Neuronal stem cell (in vitro differentiated cells): ENCODE data around the gene APOL3.
A peak's percentile ranks its signal among the peaks of the same experiment; 100 is the strongest.

ENCODE experiments used
- DNase-seq: peaks from one replicate; pipeline ENCODE4 v3.0.0-alpha.2; 2013; ENCODE audit warnings: low spot score
- H2AFZ ChIP-seq: one replicate; pipeline ENCODE4 v1.6.1; 2013; ENCODE audit warnings: mild to moderate bottlenecking, low read length, inconsistent platforms
- H2AK5ac ChIP-seq: 2 replicates; pipeline ENCODE4 v1.6.1; 2013; ENCODE audit warnings: low read depth, mild to moderate bottlenecking, inconsistent platforms, low read length, moderate library complexity, mixed read lengths
- H2BK120ac ChIP-seq: 2 replicates; pipeline ENCODE4 v1.6.1; 2013; ENCODE audit warnings: low read depth, mild to moderate bottlenecking, inconsistent platforms, low read length, moderate library complexity, mixed read lengths
- H2BK12ac ChIP-seq: one replicate; pipeline ENCODE4 v1.6.1; 2013; ENCODE audit warnings: low read length, inconsistent platforms
- H2BK15ac ChIP-seq: 2 replicates; pipeline ENCODE4 v1.6.1; 2013; ENCODE audit warnings: mild to moderate bottlenecking, low read length, inconsistent platforms, mixed read lengths
- H2BK5ac ChIP-seq: one replicate; pipeline ENCODE4 v1.6.1; 2013; ENCODE audit warnings: inconsistent platforms, mild to moderate bottlenecking, low read length, moderate library complexity
- H3K14ac ChIP-seq: one replicate; pipeline ENCODE4 v1.6.1; 2013; ENCODE audit warnings: low read length, inconsistent platforms
- H3K18ac ChIP-seq: 2 replicates; pipeline ENCODE4 v1.6.1; 2013; ENCODE audit warnings: low read length, inconsistent platforms
- H3K23ac ChIP-seq: 2 replicates; pipeline ENCODE4 v1.6.1; 2013; ENCODE audit warnings: low read depth, mild to moderate bottlenecking, mixed read lengths, low read length, inconsistent platforms; ENCODE audit not compliant: poor library complexity
- H3K27ac ChIP-seq: replicated peaks from 3 replicates; pipeline ENCODE4 v1.5.1; 2013; ENCODE audit warnings: low read length, inconsistent platforms
- H3K27me3 ChIP-seq, 3 experiments: 2 replicates each; pipeline ENCODE4 v1.6.1; 2013; ENCODE audit warnings: low read length in 3 of 3, mild to moderate bottlenecking in 2 of 3, inconsistent platforms in 1 of 3, low read depth in 1 of 3, mixed read lengths in 1 of 3, moderate library complexity in 1 of 3; ENCODE audit not compliant: control insufficient read depth in 3 of 3, insufficient read depth in 3 of 3
- H3K36me3 ChIP-seq, 2 donors: replicated peaks in 1 of 2; 2 replicates each; pipeline ENCODE4 v1.6.1; 2013; ENCODE audit warnings: low read length in 2 of 2; ENCODE audit not compliant: control insufficient read depth in 2 of 2, insufficient read depth in 2 of 2
- H3K4ac ChIP-seq: 2 replicates; pipeline ENCODE4 v1.6.1; 2013; ENCODE audit warnings: inconsistent platforms, mild to moderate bottlenecking, low read length, moderate library complexity
- H3K4me1 ChIP-seq, 2 donors: 1 replicate in 1 of 2; 2 replicates in 1 of 2; pipeline ENCODE4 v1.6.1; 2013; ENCODE audit warnings: low read length in 2 of 2, low read depth in 1 of 2; ENCODE audit not compliant: control insufficient read depth in 2 of 2, insufficient read depth in 1 of 2
- H3K4me2 ChIP-seq: one replicate; pipeline ENCODE4 v1.6.1; 2013; ENCODE audit warnings: mild to moderate bottlenecking, low read length, inconsistent platforms; ENCODE audit not compliant: insufficient read depth, poor library complexity, severe bottlenecking
- H3K4me3 ChIP-seq, 2 donors: 2 replicates each; pipeline ENCODE4 v1.5.1; 2013; ENCODE audit warnings: low read length in 2 of 2, mild to moderate bottlenecking in 2 of 2, inconsistent platforms in 1 of 2, moderate library complexity in 1 of 2
- H3K79me1 ChIP-seq: one replicate; pipeline ENCODE4 v1.6.1; 2013; ENCODE audit warnings: low read depth, mild to moderate bottlenecking, inconsistent platforms, low read length, moderate library complexity
- H3K9ac ChIP-seq: one replicate; pipeline ENCODE4 v1.6.1; 2013; ENCODE audit warnings: mild to moderate bottlenecking, low read depth, low read length, inconsistent platforms; ENCODE audit not compliant: poor library complexity
- H3K9me3 ChIP-seq, 2 donors: replicated peaks in 1 of 2; 2 replicates each; pipeline versions ENCODE3 to v1.6.1; 2013; ENCODE audit warnings: low read length in 2 of 2, mild to moderate bottlenecking in 2 of 2, inconsistent platforms in 1 of 2, low read depth in 1 of 2, mixed read lengths in 1 of 2, moderate library complexity in 1 of 2; ENCODE audit not compliant: control insufficient read depth in 2 of 2, insufficient read depth in 1 of 2
- H4K8ac ChIP-seq: one replicate; pipeline ENCODE4 v1.6.1; 2013; ENCODE audit warnings: low read depth, mild to moderate bottlenecking, inconsistent platforms, low read length, moderate library complexity
- H4K91ac ChIP-seq: one replicate; pipeline ENCODE4 v1.6.1; 2013; ENCODE audit warnings: low read length, low read depth, mild to moderate bottlenecking, inconsistent platforms; ENCODE audit not compliant: poor library complexity
- WGBS, 2 donors: extraction: QIAGEN DNeasy Blood & Tissue Kit; methylation state at CpG; one replicate each; pipeline ENCODE4 v1.1.7; 2013; ENCODE audit warnings: missing lambda C conversion rate in 2 of 2, mixed read lengths in 1 of 2; ENCODE audit not compliant: insufficient read length in 2 of 2, insufficient replicate concordance in 1 of 2; ENCODE audit errors: extremely low coverage in 2 of 2; 5-methylcytosine and 5-hydroxymethylcytosine counted together

Gene APOL3

DNA sequence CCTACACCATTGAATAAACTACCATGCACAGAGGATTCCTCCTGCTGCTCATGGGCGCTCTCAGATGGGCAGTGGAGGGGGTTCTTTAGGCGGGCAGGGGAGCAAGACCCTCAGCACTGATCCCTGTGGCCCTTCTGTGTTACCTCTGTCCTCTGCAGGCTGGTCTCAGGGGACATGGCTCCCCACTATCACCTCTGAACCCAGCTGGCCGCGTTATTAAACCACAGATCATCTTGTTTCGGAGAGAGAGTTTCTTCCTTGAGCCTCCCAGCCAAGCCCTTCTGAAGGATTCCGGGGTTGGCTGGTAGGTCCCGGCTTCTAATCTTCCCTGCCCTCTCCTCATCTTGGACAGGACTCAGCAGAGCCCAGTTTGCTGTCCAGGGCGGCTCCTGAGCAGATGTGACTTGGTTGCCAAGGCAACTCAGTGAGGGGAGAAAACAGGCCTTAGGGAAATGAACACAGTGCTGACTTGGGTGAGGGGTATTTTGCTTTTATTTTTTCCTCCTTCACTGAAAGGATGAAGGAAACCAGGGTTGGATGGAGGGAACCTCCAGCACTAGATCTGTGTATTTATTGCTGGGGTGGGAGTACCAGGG, 13.3 kb downstream of the APOL3 start:
- no peak overlapping the region for H4K91ac ChIP-seq
- no peak overlapping the region for H3K4ac ChIP-seq
- no peak overlapping the region for H3K27ac ChIP-seq
- no peaks in the 10 kb centered on the region for H3K79me1 ChIP-seq
- H3K27me3 ChIP-seq: peaks cover 0 to 8% (median 0%) of the 10 kb centered on the region in 3 experiments
- H2BK12ac ChIP-seq: no peak overlapping the region
- no peak overlapping the region for H3K4me2 ChIP-seq
- H2BK120ac ChIP-seq: no peak overlapping the region
- H3K36me3 ChIP-seq: no peaks in the 10 kb centered on the region
- peaks cover 6 to 13% of the 10 kb centered on the region in 2 donors for H3K4me1 ChIP-seq
- no peak overlapping the region for H3K9ac ChIP-seq
- H3K18ac ChIP-seq: no peak overlapping the region
- H3K14ac ChIP-seq: no peak overlapping the region
- no peak overlapping the region for H2BK5ac ChIP-seq
- peak overlapping the region; percentile 58 for H2AFZ ChIP-seq
- DNase-seq: peak; percentile 9
- WGBS, 2 donors: no CpG with 5 or more reads among the region's 8 CpGs
- no peak overlapping the region for H3K4me3 ChIP-seq
- H3K23ac ChIP-seq: no peak overlapping the region
- no peak overlapping the region for H4K8ac ChIP-seq
- H2BK15ac ChIP-seq: no peak overlapping the region
- H3K9me3 ChIP-seq: no peaks in the 10 kb centered on the region
- no peak overlapping the region for H2AK5ac ChIP-seq

DNA sequence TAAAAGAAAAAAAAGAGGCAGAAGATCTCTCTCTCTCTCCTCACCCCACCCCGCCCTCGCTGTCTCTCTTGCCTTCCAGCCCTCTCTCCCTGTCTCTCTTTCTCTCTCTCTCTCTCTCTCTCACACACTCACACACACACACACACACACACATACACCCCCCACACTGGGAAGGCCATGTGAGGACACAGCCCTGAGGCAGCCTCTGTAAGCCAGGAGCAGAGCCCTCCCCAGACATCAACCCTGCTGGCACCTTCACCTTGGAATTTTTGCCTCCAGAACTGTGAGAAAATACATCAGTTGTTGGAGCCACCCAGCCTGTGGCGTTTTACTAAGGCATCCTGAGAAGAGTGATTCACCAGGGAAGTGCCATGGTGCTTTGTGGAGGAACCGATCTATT, 14.7 kb downstream of the APOL3 start:
- Histone ChIP-seq H3K36me3 (no peaks in the 10 kb centered on the region), H3K79me1 (no peaks in the 10 kb centered on the region), H3K23ac (no peak overlapping the region), H3K27ac (no peak overlapping the region), H3K4me1 (peaks cover 6 to 13% of the 10 kb centered on the region in 2 donors), H3K27me3 (peaks cover 0 to 12% (median 0%) of the 10 kb centered on the region in 3 experiments), H3K4me3 (no peak overlapping the region), H2AK5ac (no peak overlapping the region), H2BK15ac (no peak overlapping the region), H2BK5ac (no peak overlapping the region), H2AFZ (no peak overlapping the region), H2BK120ac (no peak overlapping the region), H3K14ac (no peak overlapping the region), H3K18ac (no peak overlapping the region), H3K4ac (no peak overlapping the region), H3K4me2 (no peak overlapping the region), H4K91ac (no peak overlapping the region), H2BK12ac (no peak overlapping the region), H3K9me3 (no peaks in the 10 kb centered on the region), H3K9ac (no peak overlapping the region), H4K8ac (no peak overlapping the region)
- no peak for DNase-seq
- WGBS, 2 donors: no CpG with 5 or more reads among the region's 4 CpGs

DNA sequence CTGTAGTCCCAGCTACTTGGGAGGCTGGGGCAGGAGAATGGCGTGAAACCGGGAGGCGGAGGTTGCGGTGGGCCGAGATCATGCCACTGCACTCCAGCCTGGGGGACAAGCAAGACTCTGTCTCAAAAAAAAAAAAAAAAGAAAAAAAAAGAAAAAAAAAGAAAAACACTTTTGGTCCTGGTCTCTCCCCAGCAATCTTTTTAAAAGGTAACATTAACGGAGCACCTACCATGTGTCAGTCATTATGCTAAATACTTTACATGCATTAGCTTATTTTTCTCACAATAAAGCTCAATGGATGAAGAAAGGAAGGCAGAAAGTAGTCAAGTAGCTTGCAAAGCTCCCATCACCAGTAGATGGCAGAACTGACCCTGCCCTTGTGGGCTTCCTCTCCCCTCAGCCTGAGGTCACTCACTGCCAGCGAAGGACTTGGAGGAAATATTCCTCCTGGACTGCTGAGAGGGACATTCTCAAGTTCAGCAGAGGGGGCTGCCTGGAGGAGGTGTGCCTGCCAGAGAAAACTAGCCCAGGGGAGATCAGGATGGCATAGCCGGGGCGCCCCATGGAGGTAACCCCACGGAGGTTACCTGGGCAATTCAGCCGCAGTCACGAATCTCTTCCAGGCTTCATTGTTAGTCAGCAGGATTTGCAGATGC, 15.5 kb downstream of the APOL3 start:
- Histone ChIP-seq H3K18ac (no peak overlapping the region), H3K23ac (no peak overlapping the region), H3K27ac (no peak overlapping the region), H3K36me3 (no peaks in the 10 kb centered on the region), H3K9me3 (no peaks in the 10 kb centered on the region), H2BK120ac (no peak overlapping the region), H3K4me1 (peaks cover 6 to 13% of the 10 kb centered on the region in 2 donors), H3K9ac (no peak overlapping the region), H2AK5ac (no peak overlapping the region), H4K91ac (no peak overlapping the region), H4K8ac (no peak overlapping the region), H3K4ac (no peak overlapping the region), H3K4me2 (peak overlapping the region; percentile 38), H2BK15ac (no peak overlapping the region), H2AFZ (no peak overlapping the region), H2BK12ac (no peak overlapping the region), H2BK5ac (no peak overlapping the region), H3K14ac (no peak overlapping the region), H3K4me3 (no peak overlapping the region), H3K79me1 (no peaks in the 10 kb centered on the region), H3K27me3 (peaks cover 0 to 12% (median 0%) of the 10 kb centered on the region in 3 experiments)
- WGBS, 2 donors: no CpG with 5 or more reads among the region's 12 CpGs
- peak; percentile 42 for DNase-seq

DNA sequence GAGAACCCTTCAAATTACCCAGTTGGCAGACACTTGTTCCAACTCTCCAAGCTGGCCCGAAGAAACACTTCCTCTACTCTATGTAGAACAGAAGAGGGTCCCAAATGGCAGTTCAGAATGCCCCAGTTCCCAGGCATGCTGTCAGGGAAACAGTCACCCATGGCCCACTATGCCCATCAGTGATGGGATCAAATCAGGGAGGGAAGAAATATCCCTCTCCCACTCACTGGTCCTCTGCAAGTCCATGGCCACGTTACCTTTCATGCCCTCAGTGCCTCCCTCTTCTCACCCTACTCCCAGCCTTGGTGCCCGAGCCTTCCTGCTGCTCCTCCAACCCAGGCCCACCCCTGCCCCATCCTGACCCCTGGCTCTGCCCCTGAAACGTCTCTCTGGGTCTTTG, 16.6 kb downstream of the APOL3 start:
- no peak overlapping the region for H3K27ac ChIP-seq
- no peaks in the 10 kb centered on the region for H3K79me1 ChIP-seq
- peaks cover 0 to 12% (median 0%) of the 10 kb centered on the region in 3 experiments for H3K27me3 ChIP-seq
- peaks cover 6 to 13% of the 10 kb centered on the region in 2 donors for H3K4me1 ChIP-seq
- no peak overlapping the region for H4K8ac ChIP-seq
- H2BK12ac ChIP-seq: no peak overlapping the region
- no peak overlapping the region for H3K14ac ChIP-seq
- H3K4ac ChIP-seq: no peak overlapping the region
- no peak overlapping the region for H4K91ac ChIP-seq
- H3K36me3 ChIP-seq: no peaks in the 10 kb centered on the region
- peak overlapping the region; percentile 36 for H2AK5ac ChIP-seq
- no peak overlapping the region for H2BK15ac ChIP-seq
- H3K4me2 ChIP-seq: no peak overlapping the region
- no peak for DNase-seq
- no peak overlapping the region for H2AFZ ChIP-seq
- WGBS, 2 donors: no CpG with 5 or more reads among the region's 4 CpGs
- no peak overlapping the region for H2BK5ac ChIP-seq
- H3K23ac ChIP-seq: no peak overlapping the region
- H2BK120ac ChIP-seq: no peak overlapping the region
- H3K9ac ChIP-seq: no peak overlapping the region
- no peaks in the 10 kb centered on the region for H3K9me3 ChIP-seq
- H3K18ac ChIP-seq: no peak overlapping the region
- no peak overlapping the region for H3K4me3 ChIP-seq
